Osteocyte (in vitro differentiated cells): ENCODE data around the gene RHOT2. TPM values are rescaled to one million over a fixed set of nuclear protein-coding genes. Genes with fewer than 3 reads are reported as not detected.

Experiments
- DNase-seq: peaks from one replicate; pipeline ENCODE4 v3.0.0; 2021; ENCODE audit warnings: mixed read lengths; ENCODE audit not compliant: unreplicated experiment; ENCODE audit errors: extremely low spot score
- H3K27ac Mint-ChIP-seq: one replicate; pipeline ENCODE4 v1.8.0; 2021; ENCODE audit warnings: mild to moderate bottlenecking, mixed read lengths; ENCODE audit not compliant: unreplicated experiment
- H3K27me3 Mint-ChIP-seq: one replicate; pipeline ENCODE4 v1.8.0; 2021; ENCODE audit warnings: mixed read lengths; ENCODE audit not compliant: unreplicated experiment
- H3K36me3 Mint-ChIP-seq: one replicate; pipeline ENCODE4 v1.8.0; 2021; ENCODE audit warnings: mixed read lengths; ENCODE audit not compliant: unreplicated experiment
- H3K4me1 Mint-ChIP-seq: one replicate; pipeline ENCODE4 v1.8.0; 2021; ENCODE audit warnings: mixed read lengths; ENCODE audit not compliant: unreplicated experiment
- H3K4me3 Mint-ChIP-seq: one replicate; pipeline ENCODE4 v1.8.0; 2021; ENCODE audit warnings: mild to moderate bottlenecking, moderate library complexity, mixed read lengths; ENCODE audit not compliant: unreplicated experiment
- H3K9me3 Mint-ChIP-seq: one replicate; pipeline ENCODE4 v1.8.0; 2021; ENCODE audit warnings: mixed read lengths; ENCODE audit not compliant: unreplicated experiment
- long read RNA-seq: library from polyadenylated mRNA; unstranded; transcript quantifications from one replicate; pipeline ENCODE4 v2.0.0, GENCODE V29; 2021
- total RNA-seq: library from RNA; stranded (reverse); gene quantifications from 2 replicates; pipeline ENCODE4 v1.2.1, GENCODE V29; 2021
- TF ChIP-seq, protein P1 (sequence below): fragments of 200-600 bp; sonication (generic); IDR thresholded peaks from 2 replicates; pipeline ENCODE4 v1.5.0; 2021; ENCODE audit warnings: antibody characterized with exemption, mild to moderate bottlenecking, moderate library complexity

The RHOT2 gene
- total RNA-seq = 125 and 126 TPM in 2 replicates
- long read RNA-seq, transcript RHOT2-201 (19 exons, 2,539 nt) = major isoform, 11 of 23 reads
- long read RNA-seq, partial matches to known transcripts = 1 of 23 reads
- long read RNA-seq, other reads (novel, unspliced or antisense) = 11 of 23 reads

DNA sequence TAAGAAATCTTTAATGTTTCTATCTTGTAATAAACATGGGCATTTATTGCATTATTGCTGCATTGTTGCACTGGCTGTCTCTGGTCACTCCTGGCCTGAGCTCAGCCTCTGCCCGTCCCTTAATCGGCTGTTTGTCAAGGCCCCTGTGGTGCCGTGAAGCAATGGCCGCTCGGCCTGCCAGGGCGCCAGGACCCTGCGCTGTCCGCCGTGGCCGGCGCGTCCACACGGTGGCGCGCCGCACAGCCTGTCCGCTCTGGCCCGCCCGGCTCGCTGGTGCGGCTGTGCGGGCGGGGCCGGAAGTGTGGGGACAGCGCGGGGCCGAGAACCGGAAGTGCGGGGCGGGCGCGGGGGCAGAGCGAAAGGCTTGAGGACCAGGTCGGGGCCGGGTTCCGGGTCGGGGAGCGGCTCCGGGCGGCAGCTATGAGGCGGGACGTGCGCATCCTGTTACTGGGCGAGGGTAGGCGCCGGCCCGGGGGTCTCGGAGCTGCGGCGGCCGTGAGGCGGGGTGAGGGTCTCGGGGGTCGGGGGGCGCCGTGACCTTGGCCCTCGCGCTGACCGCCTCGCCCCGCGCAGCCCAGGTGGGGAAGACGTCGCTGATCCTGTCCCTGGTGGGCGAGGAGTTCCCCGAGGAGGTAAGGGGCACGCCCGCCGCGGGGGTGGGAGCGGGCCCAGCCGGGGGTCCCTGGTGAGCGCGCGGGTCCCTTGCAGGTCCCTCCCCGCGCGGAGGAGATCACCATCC is at the start of gene RHOT2:
Gene RHOT2 (plus strand): TSS at position 353 of the 739 bp plus-strand sequence. CDS start 68 bp downstream, at position 421.
- no peaks in the 10 kb centered on the region for H3K9me3 Mint-ChIP-seq
- peaks cover 5% of the 10 kb centered on the region for H3K4me1 Mint-ChIP-seq
- DNase-seq = peak; percentile 98
- H3K4me3 Mint-ChIP-seq = peak within 1 kb of the TSS; percentile 76
- H3K27ac Mint-ChIP-seq = peak within 1 kb of the TSS; percentile 89
- peaks cover 4% of the 10 kb centered on the region for H3K36me3 Mint-ChIP-seq
- no peaks in the 10 kb centered on the region for H3K27me3 Mint-ChIP-seq
- TF ChIP-seq, protein P1, sequence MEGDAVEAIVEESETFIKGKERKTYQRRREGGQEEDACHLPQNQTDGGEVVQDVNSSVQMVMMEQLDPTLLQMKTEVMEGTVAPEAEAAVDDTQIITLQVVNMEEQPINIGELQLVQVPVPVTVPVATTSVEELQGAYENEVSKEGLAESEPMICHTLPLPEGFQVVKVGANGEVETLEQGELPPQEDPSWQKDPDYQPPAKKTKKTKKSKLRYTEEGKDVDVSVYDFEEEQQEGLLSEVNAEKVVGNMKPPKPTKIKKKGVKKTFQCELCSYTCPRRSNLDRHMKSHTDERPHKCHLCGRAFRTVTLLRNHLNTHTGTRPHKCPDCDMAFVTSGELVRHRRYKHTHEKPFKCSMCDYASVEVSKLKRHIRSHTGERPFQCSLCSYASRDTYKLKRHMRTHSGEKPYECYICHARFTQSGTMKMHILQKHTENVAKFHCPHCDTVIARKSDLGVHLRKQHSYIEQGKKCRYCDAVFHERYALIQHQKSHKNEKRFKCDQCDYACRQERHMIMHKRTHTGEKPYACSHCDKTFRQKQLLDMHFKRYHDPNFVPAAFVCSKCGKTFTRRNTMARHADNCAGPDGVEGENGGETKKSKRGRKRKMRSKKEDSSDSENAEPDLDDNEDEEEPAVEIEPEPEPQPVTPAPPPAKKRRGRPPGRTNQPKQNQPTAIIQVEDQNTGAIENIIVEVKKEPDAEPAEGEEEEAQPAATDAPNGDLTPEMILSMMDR = peak; percentile 94

DNA sequence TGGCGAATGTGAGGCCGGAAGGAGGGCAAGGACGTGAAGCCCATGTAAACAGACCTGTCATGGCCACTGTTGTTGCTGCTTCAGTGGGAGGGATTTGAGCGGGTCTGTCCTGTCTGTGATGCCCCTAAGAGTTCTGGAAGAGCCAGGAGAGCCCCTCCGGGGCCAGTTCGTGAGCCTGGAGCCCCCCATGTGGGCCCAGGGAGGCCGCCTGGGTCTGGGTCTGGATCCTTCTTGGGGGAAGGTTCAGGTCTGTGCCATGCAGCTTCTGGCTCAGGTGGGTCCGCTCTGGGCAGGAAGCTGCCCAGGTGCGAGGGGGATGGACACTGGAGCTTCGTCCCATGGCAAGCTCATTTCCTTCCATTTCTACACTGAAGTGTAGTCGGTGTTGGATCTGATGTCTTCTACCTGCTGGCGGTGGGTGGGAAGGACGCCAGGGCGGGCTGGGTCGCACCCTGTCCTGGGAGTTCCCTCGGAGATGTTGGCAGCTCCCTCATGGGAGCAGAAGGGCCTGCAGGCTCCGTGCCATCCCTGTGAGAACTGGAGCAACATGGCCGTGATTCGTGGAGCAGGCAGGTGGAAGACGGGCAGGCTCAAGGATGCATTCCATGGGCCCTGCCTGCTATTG is 48.3 kb upstream of the RHOT2 start:
- H3K27me3 Mint-ChIP-seq = no peaks in the 10 kb centered on the region
- DNase-seq = no peak
- TF ChIP-seq, protein P1 = no peak
- peaks cover 4% of the 10 kb centered on the region for H3K4me1 Mint-ChIP-seq
- no peak overlapping the region for H3K4me3 Mint-ChIP-seq
- no peak overlapping the region for H3K27ac Mint-ChIP-seq
- no peaks in the 10 kb centered on the region for H3K9me3 Mint-ChIP-seq
- peaks cover 4% of the 10 kb centered on the region for H3K36me3 Mint-ChIP-seq

DNA sequence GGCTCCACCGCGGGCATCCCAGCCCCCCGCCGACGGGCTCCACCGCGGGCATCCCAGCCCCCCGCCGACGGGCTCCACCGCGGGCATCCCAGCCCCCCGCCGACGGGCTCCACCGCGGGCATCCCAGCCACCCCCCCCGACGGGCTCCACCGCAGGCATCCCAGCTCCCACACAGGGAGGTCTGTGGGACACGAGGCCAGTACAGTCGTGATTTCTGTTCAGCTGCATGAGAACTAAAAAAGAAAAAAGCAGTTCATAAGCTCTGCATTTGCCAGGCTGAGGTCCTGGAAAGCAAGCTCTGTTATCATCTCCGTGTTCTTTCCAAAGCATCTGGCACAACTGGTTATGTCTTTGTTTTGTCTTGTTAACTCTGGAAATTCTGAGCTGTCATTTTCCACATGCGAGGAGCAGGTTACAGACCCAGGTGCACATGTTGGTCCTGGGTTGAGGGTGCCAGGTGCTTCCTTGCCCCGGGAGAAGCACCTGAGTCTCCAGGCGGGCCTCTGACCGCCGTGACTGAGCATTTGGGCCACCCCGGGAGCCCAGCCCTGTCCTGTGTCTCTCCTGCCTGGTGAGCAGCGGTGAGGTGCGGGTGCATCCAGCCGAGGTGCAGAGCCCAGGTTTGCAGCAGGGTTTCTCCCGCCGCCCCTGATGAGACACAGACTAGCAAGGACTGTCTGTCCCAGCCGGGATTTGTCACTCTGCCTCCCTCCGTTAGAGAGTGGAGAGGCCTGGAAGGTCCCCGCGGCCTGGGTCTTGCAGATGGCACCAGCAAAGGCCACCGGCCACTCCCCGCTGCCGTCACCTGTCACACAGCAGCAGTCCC is 47.0 kb upstream of the RHOT2 start:
- peaks cover 1% of the 10 kb centered on the region for H3K36me3 Mint-ChIP-seq
- no peaks in the 10 kb centered on the region for H3K27me3 Mint-ChIP-seq
- H3K27ac Mint-ChIP-seq = no peak overlapping the region
- no peak overlapping the region for H3K4me3 Mint-ChIP-seq
- no peaks in the 10 kb centered on the region for H3K9me3 Mint-ChIP-seq
- no peak for DNase-seq
- TF ChIP-seq, protein P1 = no peak
- peaks cover 4% of the 10 kb centered on the region for H3K4me1 Mint-ChIP-seq

DNA sequence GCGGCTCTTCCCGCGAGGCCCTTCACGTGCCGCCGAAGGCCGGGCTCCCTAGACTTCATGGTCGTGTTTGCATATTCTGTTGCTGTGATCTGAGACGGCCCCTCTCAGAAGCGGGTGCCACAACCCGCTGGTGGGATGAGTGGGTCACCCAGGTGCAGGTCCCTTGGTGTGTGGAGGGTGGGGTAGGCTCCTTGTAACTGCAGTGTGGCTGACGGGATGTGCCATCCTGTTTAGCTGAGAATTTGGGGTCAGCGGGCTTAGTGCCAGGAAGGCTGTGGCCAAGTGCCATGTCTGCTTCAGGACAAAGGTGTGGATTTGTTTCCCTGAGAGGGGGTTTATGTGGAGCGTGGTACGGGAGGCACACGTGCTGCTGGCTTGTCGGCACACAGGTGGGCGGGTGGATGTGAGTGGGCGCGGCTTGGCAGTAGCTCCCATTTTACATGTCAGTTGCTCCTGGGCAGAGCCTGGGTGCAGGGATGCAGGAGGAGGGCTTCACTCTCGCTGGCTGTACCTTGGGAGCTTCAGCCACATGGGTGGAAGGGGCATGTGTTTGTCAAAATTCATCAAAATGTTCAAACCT is 46.3 kb upstream of the RHOT2 start:
- Mint-ChIP-seq H3K4me1 (peaks cover 8% of the 10 kb centered on the region), H3K9me3 (no peaks in the 10 kb centered on the region), H3K27ac (no peak overlapping the region), H3K36me3 (peaks cover 2% of the 10 kb centered on the region), H3K27me3 (no peaks in the 10 kb centered on the region), H3K4me3 (no peak overlapping the region)
- TF ChIP-seq, protein P1 = no peak
- DNase-seq = no peak
